ENCODE results near the gene SHKBP1. TPM values are rescaled to one million over a fixed set of nuclear protein-coding genes. Genes with fewer than 3 reads are reported as not detected.

SHKBP1 gene
- total and polyA plus RNA-seq, 3 donors from 2014 or later = 35.6 to 56.3 (median 37.2) TPM

DNA sequence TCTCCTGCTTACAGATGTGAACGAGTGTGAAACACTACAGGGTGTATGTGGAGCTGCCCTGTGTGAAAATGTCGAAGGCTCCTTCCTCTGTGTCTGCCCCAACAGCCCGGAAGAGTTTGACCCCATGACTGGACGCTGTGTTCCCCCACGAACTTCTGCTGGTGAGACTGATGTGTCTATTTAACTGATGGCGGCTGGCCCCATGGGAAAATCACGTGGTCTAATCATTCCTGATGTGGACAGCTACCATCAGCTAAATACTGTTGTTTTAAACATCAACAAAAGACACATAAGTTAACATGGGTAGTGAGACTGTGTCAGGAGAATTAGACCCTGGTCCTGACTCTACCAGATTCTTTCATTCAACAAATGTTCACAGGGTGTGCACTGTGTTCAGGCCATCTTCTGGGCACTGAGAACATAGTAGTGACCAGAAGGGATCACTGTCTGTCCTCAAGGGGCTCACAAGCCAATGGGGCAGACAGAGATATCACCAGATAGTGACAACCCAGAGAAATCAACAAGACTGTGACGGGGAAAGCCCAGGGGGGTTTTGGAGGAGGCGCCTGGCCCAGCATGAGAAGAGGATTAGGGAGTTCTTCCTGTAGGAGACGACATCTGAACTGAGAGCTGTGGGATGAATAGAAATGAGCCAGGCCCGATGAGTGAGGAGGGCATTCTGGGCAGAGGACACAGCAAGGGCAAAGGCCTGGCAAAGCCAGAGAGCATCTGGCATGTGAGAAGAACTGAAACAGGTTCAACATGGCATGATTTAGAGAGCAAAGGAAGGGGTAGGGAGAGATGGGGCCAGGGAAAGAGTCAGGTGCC is 42.9 kb downstream of the SHKBP1 start:
- intact Hi-C loops (cut with DNase I; ENCODE audit: low total_unique reads) = no loop called here
- no peak for TF ChIP-seq POLR2A (IDR thresholded peaks at IDR 0.05)
- TF ChIP-seq, protein P1, sequence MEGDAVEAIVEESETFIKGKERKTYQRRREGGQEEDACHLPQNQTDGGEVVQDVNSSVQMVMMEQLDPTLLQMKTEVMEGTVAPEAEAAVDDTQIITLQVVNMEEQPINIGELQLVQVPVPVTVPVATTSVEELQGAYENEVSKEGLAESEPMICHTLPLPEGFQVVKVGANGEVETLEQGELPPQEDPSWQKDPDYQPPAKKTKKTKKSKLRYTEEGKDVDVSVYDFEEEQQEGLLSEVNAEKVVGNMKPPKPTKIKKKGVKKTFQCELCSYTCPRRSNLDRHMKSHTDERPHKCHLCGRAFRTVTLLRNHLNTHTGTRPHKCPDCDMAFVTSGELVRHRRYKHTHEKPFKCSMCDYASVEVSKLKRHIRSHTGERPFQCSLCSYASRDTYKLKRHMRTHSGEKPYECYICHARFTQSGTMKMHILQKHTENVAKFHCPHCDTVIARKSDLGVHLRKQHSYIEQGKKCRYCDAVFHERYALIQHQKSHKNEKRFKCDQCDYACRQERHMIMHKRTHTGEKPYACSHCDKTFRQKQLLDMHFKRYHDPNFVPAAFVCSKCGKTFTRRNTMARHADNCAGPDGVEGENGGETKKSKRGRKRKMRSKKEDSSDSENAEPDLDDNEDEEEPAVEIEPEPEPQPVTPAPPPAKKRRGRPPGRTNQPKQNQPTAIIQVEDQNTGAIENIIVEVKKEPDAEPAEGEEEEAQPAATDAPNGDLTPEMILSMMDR (IDR thresholded peaks at IDR 0.05) = no peak
- no peaks in the 10 kb centered on the region for H3K27me3 ChIP-seq
- DNase-seq = no peak
- H3K36me3 ChIP-seq (ENCODE audit: low read depth, missing control alignments) = no peaks in the 10 kb centered on the region
- H3K4me1 ChIP-seq = peaks cover 2% of the 10 kb centered on the region
- no peaks in the 10 kb centered on the region for H3K9me3 ChIP-seq
- H3K4me3 ChIP-seq = no peak overlapping the region
- 56 to 68% methylated on average over 11 of the region's 11 CpGs for WGBS, 2 donors
- H3K27ac ChIP-seq = no peak overlapping the region

DNA sequence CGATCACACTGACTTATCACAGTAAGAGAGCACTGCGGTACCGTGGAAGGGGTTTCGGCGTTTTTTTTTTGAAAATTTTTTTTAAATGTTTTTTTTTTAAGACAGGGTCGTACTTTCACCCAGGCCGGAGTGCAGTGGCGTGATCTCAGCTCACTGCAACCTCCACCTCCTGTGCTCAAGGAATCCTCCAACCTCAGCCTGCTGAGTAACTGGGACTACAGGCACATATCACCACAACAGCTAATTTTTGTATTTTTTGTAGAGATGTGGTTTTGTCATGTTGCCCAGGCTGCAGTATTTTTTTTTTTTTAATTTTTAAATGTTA is 43.5 kb downstream of the SHKBP1 start:
- no peak for DNase-seq
- Histone ChIP-seq H3K27ac (no peak overlapping the region), H3K9me3 (no peaks in the 10 kb centered on the region), H3K4me3 (no peak overlapping the region), H3K27me3 (no peaks in the 10 kb centered on the region), H3K36me3 (ENCODE audit: low read depth, missing control alignments) (no peaks in the 10 kb centered on the region), H3K4me1 (no peaks in the 10 kb centered on the region)
- 86 to 94% methylated on average over 8 of the region's 8 CpGs for WGBS, 2 donors
- TF ChIP-seq, protein P1 (IDR thresholded peaks at IDR 0.05) = no peak
- TF ChIP-seq POLR2A (IDR thresholded peaks at IDR 0.05) = no peak
- intact Hi-C loops (cut with DNase I; ENCODE audit: low total_unique reads) = no loop called here

DNA sequence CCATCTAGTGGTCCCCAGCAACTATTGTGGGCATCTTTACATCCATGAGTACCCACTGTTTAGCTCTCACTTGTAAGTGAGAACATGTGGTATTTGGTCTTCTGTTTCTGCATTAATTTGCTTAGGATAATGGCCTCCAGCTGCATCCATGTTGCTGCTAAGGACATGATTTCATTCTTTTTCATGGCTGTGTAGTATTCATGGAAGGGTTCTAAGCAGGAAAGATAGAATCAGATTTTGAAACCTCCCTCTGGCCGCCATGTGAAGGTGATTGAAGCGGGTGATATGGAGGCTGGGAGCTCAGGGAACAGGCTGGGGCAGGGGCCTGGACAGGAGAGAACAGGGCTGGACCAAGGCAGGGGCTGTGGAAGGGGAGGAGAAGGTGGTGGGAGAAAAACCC is 44.6 kb downstream of the SHKBP1 start:
- Histone ChIP-seq H3K9me3 (no peaks in the 10 kb centered on the region), H3K27me3 (no peaks in the 10 kb centered on the region), H3K36me3 (ENCODE audit: low read depth, missing control alignments) (no peaks in the 10 kb centered on the region), H3K4me3 (no peak overlapping the region), H3K4me1 (no peaks in the 10 kb centered on the region), H3K27ac (no peak overlapping the region)
- WGBS, 2 donors = 66 to 88% methylated on average over 2 of the region's 2 CpGs
- no peak for TF ChIP-seq POLR2A (IDR thresholded peaks at IDR 0.05)
- TF ChIP-seq, protein P1 (IDR thresholded peaks at IDR 0.05) = no peak
- intact Hi-C loops (cut with DNase I; ENCODE audit: low total_unique reads) = no loop called here
- no peak for DNase-seq

DNA sequence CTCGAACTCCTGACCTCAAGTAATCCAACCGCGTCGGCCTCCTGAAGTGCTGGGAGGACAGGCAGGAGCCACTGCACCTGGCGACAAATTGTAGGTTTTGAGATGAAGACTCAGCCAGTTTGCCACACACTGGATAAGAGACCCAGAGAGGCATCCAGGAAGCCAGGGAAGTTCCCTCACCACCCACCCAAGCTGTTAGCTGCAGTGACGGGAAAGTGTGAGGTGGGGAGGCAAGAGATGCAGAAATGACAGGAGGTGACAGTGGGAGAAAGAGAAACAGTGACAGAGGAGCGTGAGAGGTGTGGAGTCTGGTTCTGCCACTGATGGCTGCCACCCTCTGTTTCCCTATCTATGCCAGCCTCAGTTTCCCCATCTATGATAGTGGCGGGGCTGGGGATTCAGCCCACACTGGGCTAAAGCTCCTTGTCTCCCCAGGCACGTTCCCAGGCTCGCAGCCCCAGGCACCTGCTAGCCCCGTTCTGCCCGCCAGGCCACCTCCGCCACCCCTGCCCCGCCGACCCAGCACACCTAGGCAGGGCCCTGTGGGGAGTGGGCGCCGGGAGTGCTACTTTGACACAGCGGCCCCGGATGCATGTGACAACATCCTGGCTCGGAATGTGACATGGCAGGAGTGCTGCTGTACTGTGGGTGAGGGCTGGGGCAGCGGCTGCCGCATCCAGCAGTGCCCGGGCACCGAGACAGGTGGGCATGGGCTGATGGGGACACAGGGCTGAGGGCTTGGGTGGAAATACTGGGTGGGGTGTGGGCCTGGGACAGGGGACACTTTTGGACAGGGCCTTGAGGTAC is 45.5 kb downstream of the SHKBP1 start:
- H3K9me3 ChIP-seq = no peaks in the 10 kb centered on the region
- WGBS, 2 donors = 94 to 95% methylated on average over 16 to 24 of the region's 24 CpGs

More for the DNA sequence above, 45.5 kb downstream of the SHKBP1 start:
- H3K27me3 ChIP-seq = no peaks in the 10 kb centered on the region
- intact Hi-C loops (cut with DNase I; ENCODE audit: low total_unique reads) = no loop called here
- no peak overlapping the region for H3K27ac ChIP-seq
- no peak for DNase-seq
- no peaks in the 10 kb centered on the region for H3K4me1 ChIP-seq
- TF ChIP-seq POLR2A (IDR thresholded peaks at IDR 0.05) = no peak
- TF ChIP-seq, protein P1 (IDR thresholded peaks at IDR 0.05) = no peak
- H3K36me3 ChIP-seq (ENCODE audit: low read depth, missing control alignments) = no peaks in the 10 kb centered on the region
- H3K4me3 ChIP-seq = no peak overlapping the region

All from testis (tissue), 3 donors.